KG1 (cell line): Measurements from ENCODE around the gene RCOR2.

Experiments used
- DNase-seq: peaks from one replicate; lab custom pipeline; 2025; lab: John Stamatoyannopoulos, UW

The RCOR2 gene

DNA sequence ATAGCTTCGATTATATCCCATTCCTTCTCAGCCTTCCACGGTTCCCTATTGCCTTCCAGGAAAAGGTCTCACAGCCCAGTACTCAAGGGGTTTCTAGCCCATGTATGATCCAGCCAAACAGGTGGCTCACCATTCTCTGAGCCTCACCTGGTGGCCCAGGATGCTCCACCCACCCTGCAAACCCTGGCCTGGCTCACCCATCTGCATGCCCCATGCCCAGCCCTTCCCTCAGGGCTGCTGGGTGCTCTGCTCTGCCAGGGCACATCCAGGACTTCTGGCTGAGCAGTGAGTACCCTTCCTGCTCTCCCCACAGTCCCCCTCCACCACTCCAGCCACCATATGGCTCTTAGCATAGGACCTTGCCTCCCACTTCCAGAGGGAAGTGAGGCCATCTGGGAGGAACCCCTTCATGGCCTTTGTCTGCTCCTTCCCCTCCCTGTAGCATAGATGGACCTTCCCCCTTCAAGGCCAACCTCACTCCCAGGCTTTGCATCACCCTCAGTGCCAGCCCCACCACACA, 5.8 kb upstream of the RCOR2 start:
- no peak for DNase-seq

- no peak for DNase-seq
Observed at GRCh38 chr11:63920939-63921417, 4.0 kb upstream of the RCOR2 start.

DNA sequence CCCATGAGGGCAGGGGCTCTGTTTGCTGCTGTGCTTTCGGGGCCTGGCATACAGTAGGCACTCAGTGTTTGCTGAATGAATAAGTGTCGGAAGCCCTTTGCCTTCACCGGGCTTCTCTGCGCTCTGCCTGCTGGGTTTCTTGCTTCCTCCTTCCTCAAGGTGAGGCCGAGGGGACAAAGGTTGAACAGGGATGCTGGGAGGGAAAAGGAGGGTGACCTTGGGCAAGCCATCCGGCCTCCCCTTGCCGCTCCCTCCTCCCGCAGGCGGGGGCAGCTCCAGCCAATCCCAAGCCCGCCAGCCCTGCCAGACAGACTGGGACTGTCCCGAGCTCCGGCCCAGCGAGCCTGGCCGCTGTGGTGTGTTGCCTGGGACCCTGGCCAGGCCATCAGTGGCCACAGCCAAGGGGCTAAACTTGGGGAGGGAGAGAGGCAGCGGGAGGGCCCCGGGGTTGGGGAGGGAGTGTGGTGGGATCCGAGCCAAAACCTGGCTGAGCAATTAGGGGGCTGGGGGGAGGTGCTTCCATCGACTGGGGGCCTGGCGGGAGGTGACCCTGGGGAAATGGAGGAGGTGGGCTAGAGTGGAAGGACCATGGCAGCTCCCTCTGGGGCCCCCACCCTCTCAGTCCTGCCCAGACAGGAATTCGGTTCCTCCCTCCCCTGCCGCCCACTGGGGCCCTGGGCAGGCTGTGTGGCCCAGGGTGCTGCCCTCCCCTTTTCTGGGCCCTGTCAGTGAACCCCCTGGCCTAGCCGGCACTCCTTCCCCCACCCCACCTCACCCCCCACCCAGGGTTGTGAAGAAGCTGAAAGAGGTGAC, 3.4 kb upstream of the RCOR2 start:
- no peak for DNase-seq

DNA sequence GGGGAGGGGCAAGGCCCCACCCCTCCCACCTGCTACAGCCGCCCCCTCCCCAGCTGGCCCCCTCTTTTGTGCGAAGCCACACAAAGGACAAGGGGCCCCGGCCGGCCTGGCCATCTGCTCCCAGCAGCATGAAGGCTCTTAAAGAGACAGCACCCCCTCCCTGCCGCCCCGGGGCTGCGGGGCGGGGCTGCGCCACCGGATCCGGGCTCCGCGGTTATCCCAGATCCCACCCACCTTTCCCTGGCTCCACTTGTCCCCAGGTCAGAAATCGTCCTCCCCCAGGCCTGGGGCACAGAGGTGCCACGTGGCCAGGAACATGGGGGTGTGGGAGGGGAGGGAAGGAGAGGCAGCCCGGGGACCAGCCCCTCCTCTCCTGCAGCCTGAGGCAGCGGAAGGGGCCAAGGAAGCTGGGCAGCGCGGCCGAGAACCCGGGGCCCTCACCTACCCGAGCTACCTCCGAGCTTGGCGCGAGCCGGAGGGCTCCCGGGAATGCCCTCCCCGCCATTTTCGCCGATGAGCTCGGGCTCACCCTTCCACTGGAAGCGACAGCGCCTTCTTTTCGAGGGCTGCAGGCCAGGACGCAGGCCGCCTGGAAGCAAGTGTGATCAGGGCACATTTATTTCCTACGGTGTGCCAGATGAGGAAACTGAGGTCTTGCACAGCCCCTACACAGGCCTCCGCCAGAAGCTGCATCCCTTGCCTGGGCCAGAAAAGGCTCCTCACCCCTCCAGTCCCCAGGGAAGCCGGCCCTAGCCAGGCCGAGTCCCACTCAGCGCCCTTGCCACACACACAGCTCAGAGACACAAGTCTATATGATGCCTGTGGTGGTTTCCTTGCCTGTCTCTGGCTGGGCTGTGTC, 2.5 kb upstream of the RCOR2 start:
- no peak for DNase-seq

DNA sequence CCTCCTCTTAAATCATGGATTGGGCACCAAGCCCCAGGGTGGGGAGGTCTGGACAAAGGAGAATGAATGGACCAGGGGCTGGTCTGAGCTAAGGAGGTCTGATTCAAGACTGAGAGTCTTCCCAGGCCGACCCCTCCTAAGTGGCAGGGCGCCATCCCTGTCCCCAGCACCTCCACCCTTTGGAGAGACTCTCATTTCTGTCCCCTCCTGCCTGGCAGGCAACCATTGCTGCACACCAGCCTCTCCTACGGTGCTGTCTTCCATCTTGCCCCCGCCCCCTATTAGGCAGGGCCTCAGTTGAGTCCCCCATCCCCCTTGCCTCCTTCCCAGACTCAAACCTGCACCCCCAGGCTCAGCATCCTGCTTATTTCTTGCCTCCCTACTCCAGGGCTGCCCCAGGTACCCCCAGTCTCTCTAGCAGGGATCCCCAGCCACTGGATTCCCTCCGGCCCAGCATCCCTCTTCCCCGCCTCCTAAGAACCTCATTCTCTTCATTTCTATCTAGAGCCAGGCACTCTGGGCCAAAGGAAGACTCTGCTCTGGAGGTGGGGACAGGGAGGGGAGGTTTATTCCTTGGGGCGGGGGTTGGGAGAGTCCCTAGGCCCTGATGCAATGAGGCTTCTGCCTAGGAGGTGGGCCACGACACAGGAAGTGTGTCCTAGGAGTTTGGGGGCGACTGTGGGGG, 1.7 kb upstream of the RCOR2 start:
- DNase-seq: no peak

- DNase-seq: no peak
Observed at GRCh38 chr11:63917692-63918506, 935 bp upstream of the RCOR2 start.

- DNase-seq: no peak
Observed at GRCh38 chr11:63915961-63916836, 765 bp downstream of the RCOR2 start.

GRCh38 chr11:63914896-63915691, 1.9 kb downstream of the RCOR2 start:
- DNase-seq: no peak

DNA sequence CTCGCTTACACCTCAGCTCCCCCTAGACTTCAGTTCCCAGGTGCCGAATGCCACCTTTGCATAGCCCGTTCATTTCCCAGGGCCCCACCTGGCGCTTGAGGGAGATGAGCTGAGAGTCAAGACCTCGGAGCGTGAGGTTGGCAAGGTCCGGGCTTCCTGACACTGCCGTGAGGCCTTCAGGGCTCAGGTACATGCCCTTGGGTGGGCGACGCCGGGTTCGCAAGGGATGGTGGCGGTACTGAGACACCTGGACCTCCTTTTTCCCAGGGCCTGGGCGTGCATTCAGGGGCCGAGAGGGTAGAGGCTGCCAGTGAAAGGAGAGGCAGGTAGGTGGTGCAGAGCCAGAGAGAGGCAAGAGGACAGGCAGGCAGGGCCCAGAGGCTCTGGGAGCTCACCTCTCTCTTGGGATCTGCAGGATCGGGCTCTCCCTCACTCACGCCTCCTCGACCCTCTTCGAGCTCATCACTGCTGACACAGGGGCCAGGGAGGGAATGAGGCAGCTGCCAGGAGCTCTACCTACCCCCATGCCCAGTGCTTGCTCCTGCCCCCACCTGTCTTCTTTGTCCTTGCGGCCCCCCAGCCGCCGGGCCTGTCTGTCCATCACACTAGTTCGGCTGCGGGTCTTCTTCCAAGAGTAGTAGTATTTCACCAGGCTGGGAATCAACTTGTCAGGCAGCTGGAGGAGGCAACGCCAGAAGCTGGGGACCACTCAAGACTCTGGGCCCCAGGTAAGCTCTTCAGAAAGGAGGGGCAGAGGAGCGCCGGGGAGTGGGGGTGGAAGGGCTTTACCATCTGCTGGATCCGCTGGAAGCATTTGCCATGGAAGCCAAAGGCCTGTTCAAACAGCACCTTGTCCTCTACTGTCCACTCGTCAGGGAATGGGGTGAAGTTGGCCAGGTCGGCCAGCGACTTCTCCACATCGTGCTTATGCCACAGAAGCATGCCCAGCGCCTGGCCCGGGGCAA, 2.8 kb downstream of the RCOR2 start:
- DNase-seq: no peak

- DNase-seq: no peak
Observed at GRCh38 chr11:63912678-63913077, 4.3 kb downstream of the RCOR2 start.

DNA sequence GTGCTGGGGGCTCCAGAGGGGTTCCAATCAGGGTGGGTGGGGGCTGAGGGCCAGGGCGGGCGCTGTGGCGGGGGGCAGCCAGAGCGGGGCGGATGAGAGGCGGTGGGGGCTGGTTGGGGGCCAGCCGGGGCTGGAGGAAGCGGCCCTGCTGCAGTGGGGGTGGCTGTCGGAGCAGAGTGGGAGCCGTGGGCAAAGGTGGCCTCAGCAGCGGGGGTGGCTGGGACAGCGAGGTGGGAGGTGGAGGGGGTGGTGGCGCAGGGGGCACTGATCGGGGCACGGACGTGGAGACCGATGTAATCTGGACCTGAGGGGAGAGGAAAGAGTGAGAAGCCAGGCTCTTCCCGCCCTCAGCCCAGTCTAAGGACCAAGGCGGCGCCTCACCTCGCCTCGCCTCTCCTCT, 5.1 kb downstream of the RCOR2 start:
- no peak for DNase-seq

- DNase-seq: no peak
Observed at GRCh38 chr11:63911440-63911839, 5.5 kb downstream of the RCOR2 start.

DNA sequence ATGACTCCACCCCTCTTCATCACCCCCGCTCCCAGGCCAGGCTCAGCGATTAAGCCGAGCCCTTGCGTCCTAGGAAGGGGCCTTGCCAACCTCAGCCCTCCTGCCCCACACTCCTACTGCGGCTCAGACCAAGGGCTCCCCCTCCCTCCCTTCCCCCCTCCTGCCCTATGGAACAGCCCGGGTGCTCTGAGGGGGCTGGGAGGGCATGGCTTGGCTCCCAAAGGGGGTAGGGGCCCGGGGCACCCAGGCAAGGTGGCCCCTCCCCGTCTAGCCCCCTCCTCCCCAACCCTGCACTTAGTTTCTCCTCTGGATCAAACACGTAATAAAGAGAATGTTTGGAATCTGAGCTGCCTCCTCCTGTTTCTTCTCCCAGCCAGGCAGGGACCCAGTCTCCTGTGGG, 6.3 kb downstream of the RCOR2 start:
- no peak for DNase-seq

DNA sequence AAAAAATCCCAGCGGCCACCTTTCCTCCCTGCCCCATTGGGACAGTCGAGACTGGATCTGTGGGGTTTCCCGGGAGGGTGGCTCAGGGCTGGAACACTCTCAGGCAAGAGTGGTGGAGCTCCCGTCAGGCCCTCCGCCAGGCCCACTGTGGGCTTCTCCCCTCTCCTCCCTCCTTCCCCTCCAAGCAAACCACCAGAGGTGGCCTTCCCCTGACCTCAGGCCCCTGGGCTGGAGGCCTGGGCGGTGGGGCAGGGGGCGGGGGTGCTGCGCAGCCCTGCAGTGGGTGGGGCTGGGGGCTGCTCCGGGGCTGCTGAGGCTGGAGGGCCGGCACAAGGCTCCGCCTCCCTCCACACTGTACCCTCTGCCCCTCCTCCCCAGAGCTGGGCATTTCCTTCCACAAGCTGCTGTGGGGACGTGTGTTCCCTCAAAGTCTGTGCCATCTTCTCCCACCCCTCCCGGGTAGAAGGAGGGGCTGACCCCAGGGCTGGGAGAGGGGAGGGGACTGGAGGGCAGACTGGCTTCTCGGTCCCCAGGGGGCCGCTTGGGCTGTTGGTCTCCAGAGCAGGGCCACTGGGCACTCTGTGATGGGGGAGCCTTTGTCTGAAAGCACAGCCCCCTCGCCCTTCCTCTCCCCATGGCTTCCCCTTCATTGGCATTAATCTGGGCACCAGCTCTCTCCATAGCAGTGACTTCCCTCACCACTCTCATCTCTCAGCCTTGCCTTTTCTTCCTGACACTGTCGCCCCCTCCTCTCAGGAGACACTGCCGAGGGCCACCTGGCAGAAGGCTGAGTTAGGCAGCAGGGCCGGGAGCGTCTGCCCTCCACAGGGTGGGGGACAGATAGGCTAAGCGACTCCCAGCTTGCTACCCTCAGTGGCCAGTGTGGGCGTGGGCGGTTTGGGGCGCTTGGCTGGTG, 7.1 kb downstream of the RCOR2 start:
- DNase-seq: no peak

DNA sequence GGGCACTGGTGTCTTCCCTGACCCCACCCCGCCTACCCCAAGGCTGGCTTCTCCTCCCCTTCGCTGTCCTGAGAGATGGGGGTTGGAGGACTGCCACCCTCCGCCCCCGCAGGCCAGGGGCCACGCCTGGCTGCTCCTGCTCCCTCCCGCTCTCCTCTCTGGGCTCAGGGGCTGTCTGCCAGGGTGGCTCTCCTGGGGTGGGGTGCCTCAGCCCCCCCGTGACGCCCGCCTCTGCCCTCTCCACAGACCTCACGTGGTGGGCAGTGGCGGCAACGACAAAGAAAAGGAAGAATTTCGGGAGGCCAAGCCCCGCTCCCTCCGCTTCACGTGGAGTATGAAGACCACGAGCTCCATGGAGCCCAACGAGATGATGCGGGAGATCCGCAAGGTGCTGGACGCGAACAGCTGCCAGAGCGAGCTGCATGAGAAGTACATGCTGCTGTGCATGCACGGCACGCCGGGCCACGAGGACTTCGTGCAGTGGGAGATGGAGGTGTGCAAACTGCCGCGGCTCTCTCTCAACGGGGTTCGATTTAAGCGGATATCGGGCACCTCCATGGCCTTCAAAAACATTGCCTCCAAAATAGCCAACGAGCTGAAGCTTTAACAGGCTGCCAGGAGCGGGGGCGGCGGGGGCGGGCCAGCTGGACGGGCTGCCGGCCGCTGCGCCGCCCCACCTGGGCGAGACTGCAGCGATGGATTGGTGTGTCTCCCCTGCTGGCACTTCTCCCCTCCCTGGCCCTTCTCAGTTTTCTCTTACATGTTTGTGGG, 8.1 kb downstream of the RCOR2 start:
- no peak for DNase-seq

- DNase-seq: no peak
Observed at GRCh38 chr11:63907808-63908530, 9.0 kb downstream of the RCOR2 start.
